COR-L47 (cell line): Measurements from ENCODE around the gene WDR54.
"Not testable (repeated sequence)": the region's sequence is repeated elsewhere in the genome, so short reads cannot be mapped to it uniquely, and the experiment has no call there.

ENCODE experiments used
- DNase-seq: peaks from one replicate; lab custom pipeline; 2025; lab: John Stamatoyannopoulos, UW

The WDR54 gene

GRCh38 chr2:74457129-74457548 is 35.6 kb downstream of the WDR54 start:
- no peak for DNase-seq

GRCh38 chr2:74457549-74458131 is 36.1 kb downstream of the WDR54 start:
- peak; percentile 88 for DNase-seq

DNA sequence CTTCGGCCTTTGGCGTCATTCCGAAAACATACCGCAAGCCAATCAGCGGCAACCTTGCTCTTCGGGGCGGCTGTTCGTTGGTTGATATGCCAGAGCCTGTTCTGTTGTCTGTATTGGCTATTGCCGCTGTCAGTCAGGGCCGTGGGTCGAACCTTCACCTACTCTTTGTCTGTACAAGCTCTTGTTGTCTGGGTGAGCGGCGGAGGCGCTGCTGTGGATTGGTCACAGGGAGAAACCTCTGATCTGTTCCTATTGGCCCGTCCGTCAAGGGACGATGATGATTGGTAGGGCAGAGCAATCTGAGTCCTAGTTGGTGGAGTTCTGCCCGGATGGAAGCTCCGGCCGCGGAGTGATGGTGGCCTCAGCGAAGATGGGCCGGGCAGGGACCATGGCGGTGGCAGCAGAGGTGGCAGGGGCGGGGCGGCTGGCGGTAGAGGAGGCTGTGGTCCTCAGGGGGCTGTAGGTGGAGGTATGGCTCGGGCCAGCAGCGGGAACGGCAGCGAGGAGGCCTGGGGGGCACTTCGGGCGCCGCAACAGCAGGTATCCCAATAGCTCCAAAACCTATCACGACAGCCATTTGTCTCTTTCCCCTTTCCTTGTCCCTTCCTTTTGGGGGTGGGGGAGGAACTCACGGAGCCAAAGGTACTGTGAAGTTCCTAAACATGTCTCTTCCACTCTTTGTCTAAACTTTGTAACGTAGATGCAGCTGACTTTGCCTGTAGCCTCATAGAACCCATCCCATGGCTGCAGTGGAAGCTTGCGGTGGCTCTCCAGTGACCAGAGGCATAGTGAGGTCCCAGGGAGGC is 36.8 kb downstream of the WDR54 start, which contains the start of gene WBP1:
Gene WBP1, plus strand, starts transcription at position 307 of the 806 bp plus-strand sequence. Its CDS starts 165 bp downstream, at position 472.
- DNase-seq, result peak; percentile 100

- no peak for DNase-seq
Observed at GRCh38 chr2:74458938-74459363, 37.4 kb downstream of the WDR54 start.

DNA sequence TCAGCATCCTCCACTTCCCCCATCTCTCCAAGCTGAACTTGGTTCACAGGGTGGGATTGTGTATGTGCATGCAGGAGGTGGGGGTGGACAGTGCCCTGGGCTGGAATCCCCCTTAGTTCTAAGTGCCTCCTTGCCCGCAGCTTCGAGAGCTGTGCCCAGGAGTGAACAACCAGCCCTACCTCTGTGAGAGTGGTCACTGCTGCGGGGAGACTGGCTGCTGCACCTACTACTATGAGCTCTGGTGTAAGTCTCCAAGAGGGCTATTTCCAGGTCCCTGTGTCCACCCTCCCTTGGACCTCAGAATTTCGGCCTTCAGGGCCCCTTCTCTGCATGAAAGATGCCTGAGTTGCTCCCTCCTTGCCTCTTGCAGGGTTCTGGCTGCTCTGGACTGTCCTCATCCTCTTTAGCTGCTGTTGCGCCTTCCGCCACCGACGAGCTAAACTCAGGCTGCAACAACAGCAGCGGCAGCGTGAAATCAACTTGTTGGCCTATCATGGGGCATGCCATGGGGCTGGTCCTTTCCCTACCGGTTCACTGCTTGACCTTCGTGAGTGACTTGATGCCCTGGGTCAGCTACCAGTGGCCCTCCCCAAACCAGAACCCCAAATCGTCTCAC is 38.1 kb downstream of the WDR54 start:
- not testable (repeated sequence) for DNase-seq

GRCh38 chr2:74460187-74460586 is 38.7 kb downstream of the WDR54 start:
- not testable (repeated sequence) for DNase-seq

GRCh38 chr2:74461187-74462053 is 39.9 kb downstream of the WDR54 start:
- DNase-seq, result no peak

GRCh38 chr2:74462054-74462785 is 40.7 kb downstream of the WDR54 start:
- DNase-seq, result no peak

- DNase-seq, result no peak
Observed at GRCh38 chr2:74462786-74463105, 41.2 kb downstream of the WDR54 start.

- DNase-seq, result no peak
Observed at GRCh38 chr2:74464406-74464805, 42.9 kb downstream of the WDR54 start.

DNA sequence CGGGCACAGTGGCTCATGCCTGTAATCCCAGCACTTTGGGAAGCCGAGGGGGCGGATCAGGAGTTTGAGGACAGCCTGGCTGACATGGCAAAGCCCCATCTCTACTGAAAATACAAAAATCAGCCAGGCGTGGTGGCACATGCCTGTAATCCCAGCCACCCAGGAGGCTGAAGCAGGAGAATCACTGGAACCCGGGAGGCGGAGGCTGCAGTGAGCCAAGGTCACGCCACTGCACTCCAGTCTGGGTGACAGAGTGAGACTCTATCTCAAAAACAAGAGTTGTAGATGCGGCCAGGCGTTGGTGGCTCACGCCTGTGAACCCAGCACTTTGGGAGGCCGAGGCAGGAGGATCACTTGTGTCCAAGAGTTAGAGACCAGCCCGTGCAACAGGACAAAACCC is 49.2 kb downstream of the WDR54 start:
- not testable (repeated sequence) for DNase-seq

GRCh38 chr2:74471332-74472065 is 50.0 kb downstream of the WDR54 start:
- DNase-seq, result no peak

- peak; percentile 92 for DNase-seq
Observed at GRCh38 chr2:74472086-74472944, 50.8 kb downstream of the WDR54 start, which contains the start of gene MRPL53. Gene MRPL53 (minus strand): TSS chr2:74472680. CDS start chr2:74472660, 20 bp downstream.

DNA sequence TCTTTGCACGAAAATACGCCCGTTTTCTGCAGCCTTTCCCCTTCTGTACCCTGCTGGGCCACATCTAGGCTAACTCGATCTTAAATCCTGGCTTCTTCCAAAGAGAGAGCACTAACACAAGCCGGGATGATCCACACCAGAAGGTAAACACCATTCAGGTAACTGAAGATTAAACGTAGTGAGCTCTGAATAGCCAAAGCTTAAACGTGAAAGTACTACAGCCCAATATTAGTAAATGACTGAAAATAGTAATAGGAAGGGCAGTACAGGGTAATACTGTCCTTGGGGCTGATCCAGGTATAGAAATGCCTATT is 51.4 kb downstream of the WDR54 start:
- no peak for DNase-seq

DNA sequence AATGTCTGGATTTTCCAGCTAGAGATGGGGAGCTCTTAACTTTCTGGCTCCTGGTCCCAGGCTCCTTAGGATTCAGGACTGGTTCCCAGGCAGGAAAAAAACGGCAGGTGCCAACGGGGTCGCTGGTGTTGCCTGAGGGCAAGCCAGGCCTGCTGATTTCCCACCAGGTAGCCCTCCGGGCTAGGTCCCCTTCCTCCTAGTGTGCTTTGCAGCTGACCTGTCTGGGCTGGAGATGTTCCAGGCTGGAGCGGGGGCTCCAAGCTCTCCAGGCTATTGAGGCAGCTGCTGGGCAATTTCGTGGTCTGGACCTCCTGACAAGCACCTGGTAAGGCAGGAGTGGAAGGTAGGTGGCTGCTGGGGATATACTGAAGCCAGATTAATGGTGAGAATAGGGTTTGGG is 53.0 kb downstream of the WDR54 start:
- no peak for DNase-seq

DNA sequence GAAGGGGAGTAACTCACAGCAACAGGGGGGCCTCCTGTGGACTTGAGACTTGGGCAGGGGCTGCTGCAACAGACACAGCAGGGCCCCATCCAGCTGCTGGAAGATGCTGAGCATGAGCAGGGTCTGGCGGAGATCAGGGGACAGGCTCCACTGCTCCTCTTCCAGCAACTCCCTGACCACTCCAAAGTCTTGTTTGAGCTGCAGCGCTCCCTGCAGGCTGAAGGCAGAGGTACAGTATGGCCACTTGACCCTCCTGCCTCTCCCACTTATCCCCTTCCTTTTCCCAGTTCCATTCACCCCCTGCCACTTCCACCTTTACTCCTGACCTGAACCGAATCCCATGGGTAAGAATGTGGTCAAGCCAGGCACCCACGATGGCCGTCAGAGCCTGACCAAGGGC is 53.4 kb downstream of the WDR54 start:
- no peak for DNase-seq
